DND-41 (cell line): ENCODE data around the gene PAEP.

ENCODE experiments used
- ATAC-seq: fragments of 200-7000 bp; cut with Tn5 transposase; 3 replicates; pipeline ENCODE4 v1.9.1; 2021; ENCODE audit warnings: low read depth; ENCODE audit not compliant: insufficient read depth
- DNase-seq: peaks from one replicate; pipeline ENCODE4 v3.0.0-alpha.2; 2020
- H2AFZ ChIP-seq: 2 replicates; pipeline ENCODE4 v1.6.0; 2012; ENCODE audit warnings: low read depth, low read length
- H3K27ac ChIP-seq: 2 replicates; pipeline ENCODE4 v1.5.1; 2012; ENCODE audit warnings: low read length, inconsistent platforms
- H3K27me3 ChIP-seq: fragments of 200-600 bp; sonication (generic); 2 replicates; pipeline ENCODE4 v1.6.0; 2012; ENCODE audit warnings: low read length, mild to moderate bottlenecking, inconsistent platforms; ENCODE audit not compliant: insufficient read depth, poor library complexity
- H3K36me3 ChIP-seq: 2 replicates; pipeline ENCODE4 v1.5.1; 2012; ENCODE audit warnings: low read length, inconsistent platforms; ENCODE audit not compliant: insufficient read depth
- H3K4me1 ChIP-seq: 2 replicates; pipeline ENCODE4 v1.5.1; 2012; ENCODE audit warnings: mild to moderate bottlenecking, low read length; ENCODE audit not compliant: insufficient read depth
- H3K4me2 ChIP-seq: 2 replicates; pipeline ENCODE4 v1.6.0; 2012; ENCODE audit warnings: mild to moderate bottlenecking, moderate library complexity, low read length, inconsistent platforms; ENCODE audit not compliant: insufficient read depth
- H3K4me3 ChIP-seq, 2 experiments: fragments of 200-600 bp in 1 of 2; shearing (Covaris generic) in 1 of 2; 2 replicates each; pipeline ENCODE4 v1.5.1; 2012 to 2016; ENCODE audit warnings: inconsistent platforms in 2 of 2, low read length in 2 of 2, mild to moderate bottlenecking in 2 of 2, low read depth in 1 of 2, moderate library complexity in 1 of 2
- H3K79me2 ChIP-seq: 2 replicates; pipeline ENCODE4 v1.6.0; 2012; ENCODE audit warnings: low read length, inconsistent platforms; ENCODE audit not compliant: insufficient read depth
- H3K9ac ChIP-seq: 2 replicates; pipeline ENCODE4 v1.6.0; 2012; ENCODE audit warnings: low read depth, mild to moderate bottlenecking, inconsistent platforms, low read length, moderate library complexity
- H3K9me3 ChIP-seq: 2 replicates; pipeline ENCODE4 v1.5.1; 2012; ENCODE audit warnings: low read length, moderate library complexity, mild to moderate bottlenecking, inconsistent platforms; ENCODE audit not compliant: insufficient read depth, severe bottlenecking
- H4K20me1 ChIP-seq: 2 replicates; pipeline ENCODE4 v1.6.0; 2012; ENCODE audit warnings: low read length; ENCODE audit not compliant: insufficient read depth
- EZH2 ChIP-seq: IDR thresholded peaks from 3 replicates; pipeline ENCODE4 v1.6.1; 2012; ENCODE audit warnings: borderline replicate concordance, low read depth, mild to moderate bottlenecking, moderate library complexity, low read length, inconsistent platforms; ENCODE audit not compliant: severe bottlenecking
- TF ChIP-seq, protein P1 (sequence below): IDR thresholded peaks from 2 replicates; pipeline ENCODE4 v1.5.1; 2012; ENCODE audit warnings: borderline replicate concordance, low read length, moderate library complexity, mild to moderate bottlenecking; ENCODE audit not compliant: poor library complexity, severe bottlenecking; ENCODE audit errors: extremely low read depth

PAEP gene

DNA sequence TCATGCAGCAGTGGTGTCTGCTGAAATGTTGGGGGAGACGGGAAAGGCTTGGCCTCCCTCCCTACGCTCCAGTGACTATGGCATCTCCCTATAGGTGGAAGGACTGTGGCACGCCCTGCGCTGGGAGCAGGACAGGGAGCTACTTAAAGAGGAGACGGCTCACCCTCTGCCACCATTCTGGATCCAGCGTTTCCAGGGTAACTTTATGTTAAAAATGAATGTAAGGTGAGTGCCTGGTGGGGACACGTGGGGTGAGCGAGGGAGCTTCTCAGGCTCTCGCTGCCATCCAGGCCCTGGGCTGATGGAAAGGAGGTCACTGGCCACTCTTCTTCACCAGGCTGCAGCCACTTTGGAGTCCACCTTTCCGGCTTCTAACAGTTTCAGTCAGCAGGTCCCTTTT is 15.7 kb downstream of the PAEP start:
- no peak for ATAC-seq
- Histone ChIP-seq H3K27me3 (no peaks in the 10 kb centered on the region), H3K4me1 (no peaks in the 10 kb centered on the region), H3K4me3 (no peak overlapping the region), H2AFZ (no peak overlapping the region), H3K79me2 (no peaks in the 10 kb centered on the region), H3K9ac (no peak overlapping the region), H3K36me3 (no peaks in the 10 kb centered on the region), H3K4me2 (no peak overlapping the region), H3K27ac (no peak overlapping the region), H4K20me1 (no peaks in the 10 kb centered on the region), H3K9me3 (no peaks in the 10 kb centered on the region)
- DNase-seq = no peak
- TF ChIP-seq, protein P1, sequence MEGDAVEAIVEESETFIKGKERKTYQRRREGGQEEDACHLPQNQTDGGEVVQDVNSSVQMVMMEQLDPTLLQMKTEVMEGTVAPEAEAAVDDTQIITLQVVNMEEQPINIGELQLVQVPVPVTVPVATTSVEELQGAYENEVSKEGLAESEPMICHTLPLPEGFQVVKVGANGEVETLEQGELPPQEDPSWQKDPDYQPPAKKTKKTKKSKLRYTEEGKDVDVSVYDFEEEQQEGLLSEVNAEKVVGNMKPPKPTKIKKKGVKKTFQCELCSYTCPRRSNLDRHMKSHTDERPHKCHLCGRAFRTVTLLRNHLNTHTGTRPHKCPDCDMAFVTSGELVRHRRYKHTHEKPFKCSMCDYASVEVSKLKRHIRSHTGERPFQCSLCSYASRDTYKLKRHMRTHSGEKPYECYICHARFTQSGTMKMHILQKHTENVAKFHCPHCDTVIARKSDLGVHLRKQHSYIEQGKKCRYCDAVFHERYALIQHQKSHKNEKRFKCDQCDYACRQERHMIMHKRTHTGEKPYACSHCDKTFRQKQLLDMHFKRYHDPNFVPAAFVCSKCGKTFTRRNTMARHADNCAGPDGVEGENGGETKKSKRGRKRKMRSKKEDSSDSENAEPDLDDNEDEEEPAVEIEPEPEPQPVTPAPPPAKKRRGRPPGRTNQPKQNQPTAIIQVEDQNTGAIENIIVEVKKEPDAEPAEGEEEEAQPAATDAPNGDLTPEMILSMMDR = no peak
- no peak for TF ChIP-seq EZH2

DNA sequence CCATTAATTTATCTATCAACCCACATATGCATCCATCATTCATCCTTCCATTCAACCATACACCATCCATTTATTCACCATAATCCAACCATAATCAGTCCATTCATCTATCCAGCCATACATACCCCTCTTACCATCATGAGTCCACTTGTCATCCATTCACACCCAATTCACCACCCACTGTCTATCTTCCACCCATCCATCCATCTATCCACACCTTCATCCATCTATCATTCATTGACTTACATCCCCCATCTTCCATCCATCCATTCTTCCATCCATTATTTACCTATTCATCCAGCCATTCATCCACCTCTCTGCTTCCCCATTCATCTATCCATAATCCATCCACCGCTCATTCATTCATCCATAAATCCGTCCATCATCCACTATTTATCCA is 17.8 kb downstream of the PAEP start:
- no peaks in the 10 kb centered on the region for H3K79me2 ChIP-seq
- no peak overlapping the region for H2AFZ ChIP-seq
- no peak for DNase-seq
- TF ChIP-seq, protein P1 = no peak
- H3K27ac ChIP-seq = no peak overlapping the region
- no peaks in the 10 kb centered on the region for H3K4me1 ChIP-seq
- no peak overlapping the region for H3K4me2 ChIP-seq
- no peaks in the 10 kb centered on the region for H3K36me3 ChIP-seq
- no peaks in the 10 kb centered on the region for H3K27me3 ChIP-seq
- no peaks in the 10 kb centered on the region for H4K20me1 ChIP-seq
- no peak for ATAC-seq
- H3K9ac ChIP-seq = no peak overlapping the region
- H3K4me3 ChIP-seq = no peak overlapping the region
- no peaks in the 10 kb centered on the region for H3K9me3 ChIP-seq

DNA sequence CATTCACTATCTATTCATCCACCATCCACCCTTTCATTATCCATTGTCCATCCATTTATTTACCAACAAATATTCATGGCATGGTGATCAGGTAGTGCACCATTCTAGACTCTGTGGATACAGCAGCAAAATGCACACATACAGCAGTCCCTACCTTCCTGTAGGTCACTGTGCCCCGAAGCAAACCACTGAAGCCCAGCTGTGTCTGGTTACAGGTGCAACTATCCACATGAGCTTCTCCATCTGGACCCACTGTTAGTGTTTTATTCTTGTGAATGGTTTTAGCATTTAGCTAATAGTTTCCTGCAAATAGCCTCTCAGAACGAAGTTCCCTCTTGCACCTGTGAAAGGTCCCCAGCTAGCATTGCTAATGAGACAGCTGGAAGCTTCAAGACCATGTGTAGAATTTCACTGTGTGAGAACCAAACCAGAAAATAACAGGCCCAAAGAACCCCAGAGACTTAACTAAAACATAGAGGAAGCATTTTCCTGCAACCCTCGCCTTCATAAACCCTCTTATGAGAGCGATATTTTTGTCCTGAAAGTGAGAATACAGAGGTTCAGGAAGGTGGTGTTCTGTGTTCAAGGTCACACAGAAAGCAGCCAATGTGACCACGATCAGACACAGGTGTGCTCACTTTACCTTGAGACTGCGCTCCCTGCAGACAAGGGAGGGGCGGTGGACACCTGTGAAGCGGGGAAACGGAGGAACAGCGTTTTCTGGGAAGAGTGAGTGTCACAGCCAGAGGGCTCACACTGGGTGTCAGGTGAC is 18.5 kb downstream of the PAEP start:
- no peak for DNase-seq
- no peaks in the 10 kb centered on the region for H3K4me1 ChIP-seq
- no peak for ATAC-seq
- no peak overlapping the region for H2AFZ ChIP-seq
- H3K4me3 ChIP-seq = no peak overlapping the region
- no peaks in the 10 kb centered on the region for H4K20me1 ChIP-seq
- H3K36me3 ChIP-seq = no peaks in the 10 kb centered on the region
- H3K9me3 ChIP-seq = no peaks in the 10 kb centered on the region
- no peak overlapping the region for H3K4me2 ChIP-seq
- H3K27ac ChIP-seq = no peak overlapping the region
- H3K79me2 ChIP-seq = no peaks in the 10 kb centered on the region
- H3K9ac ChIP-seq = no peak overlapping the region
- H3K27me3 ChIP-seq = no peaks in the 10 kb centered on the region
- TF ChIP-seq EZH2 = no peak
- TF ChIP-seq, protein P1 = no peak
